ENCODE measurements around the gene WDTC1.

DNA sequence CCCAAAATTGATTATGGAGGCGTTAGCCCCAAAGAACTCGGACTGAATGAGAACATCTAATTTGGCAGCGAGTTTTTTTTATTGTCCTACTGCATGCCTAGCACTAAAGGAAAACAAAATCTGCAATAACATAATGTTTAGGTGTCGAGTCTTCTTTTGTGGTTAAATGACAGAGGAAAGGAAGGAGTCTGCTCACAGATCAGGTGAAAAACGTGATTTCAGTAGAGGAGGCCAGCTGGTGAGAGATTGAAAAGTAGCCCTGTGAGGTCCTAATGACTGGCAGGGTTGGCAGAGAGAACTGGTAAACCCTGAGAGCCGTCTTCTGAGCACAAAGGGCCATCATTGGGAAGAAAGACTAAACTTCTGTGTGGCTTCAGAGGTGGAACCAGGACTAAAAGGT is 24.2 kb downstream of the WDTC1 start:
- TF ChIP-seq POLR2A (IDR thresholded peaks at IDR 0.05; ENCODE audit: low read length) (no peak), GATA1 (IDR thresholded peaks at IDR 0.05; ENCODE audit: low read depth, low read length) (no peak)
